Thyroid gland (tissue), 4 donors: Measurements from ENCODE around the gene OBP2B. TPM values are rescaled to one million over a fixed set of nuclear protein-coding genes. Genes with fewer than 3 reads are reported as not detected.
"Not testable (repeated sequence)": the region's sequence is repeated elsewhere in the genome, so short reads cannot be mapped to it uniquely, and the experiment has no call there.

Experiments
- DNase-seq, 2 donors: peaks; one replicate each; pipeline ENCODE4 v3.0.0-alpha.2; 2019
- H3K27ac ChIP-seq, 3 donors: fragments of 200-600 bp; sonication (generic); 1 replicate in 2 of 3; 2 replicates in 1 of 3; pipeline ENCODE4 v1.5.1; 2016 to 2019; ENCODE audit warnings: mild to moderate bottlenecking in 1 of 3, moderate library complexity in 1 of 3
- H3K27me3 ChIP-seq: fragments of 200-600 bp; sonication (generic); one replicate; pipeline ENCODE4 v1.5.1; 2019
- H3K36me3 ChIP-seq, 2 donors: fragments of 200-600 bp; sonication (generic); one replicate each; pipeline ENCODE4 v1.5.1; 2016 to 2019
- H3K4me1 ChIP-seq, 2 donors: fragments of 200-600 bp; sonication (generic); one replicate each; pipeline ENCODE4 v1.5.1; 2017 to 2019
- H3K4me3 ChIP-seq, 3 donors: fragments of 200-600 bp; sonication (generic); replicated peaks in 1 of 3; 1 replicate in 2 of 3; 2 replicates in 1 of 3; pipeline ENCODE4 v1.5.1; 2016; ENCODE audit warnings: mild to moderate bottlenecking in 1 of 3
- H3K9me3 ChIP-seq: fragments of 200-600 bp; sonication (generic); one replicate; pipeline ENCODE4 v1.5.1; 2017
- CTCF ChIP-seq, 6 experiments: fragments of 200-600 bp in 3 of 6; fragments of 450-650 bp in 3 of 6; sonication (generic) in 3 of 6; IDR thresholded peaks; one replicate each; pipeline ENCODE4 v1.5.1; 2016 to 2019; ENCODE audit warnings: antibody characterized with exemption in 6 of 6, mild to moderate bottlenecking in 2 of 6, inconsistent platforms in 1 of 6, moderate library complexity in 1 of 6
- POLR2A ChIP-seq, 2 donors: fragments of 450-650 bp; IDR thresholded peaks; one replicate each; pipeline ENCODE4 v1.6.1; 2017; ENCODE audit warnings: antibody characterized with exemption in 2 of 2, mild to moderate bottlenecking in 2 of 2, moderate library complexity in 1 of 2
- WGBS, 2 donors: methylation state at CpG; one replicate each; pipeline ENCODE4 v1.1.5; 2017; 5-methylcytosine and 5-hydroxymethylcytosine counted together
- intact Hi-C: fragments of 100-400 bp; cut with DNase I; formaldehyde crosslinking; loops from one replicate; pipeline ENCODE4 v1.15.1; 2023
- total RNA-seq, 4 donors: library from RNA; depleted of rRNA; stranded (reverse); fragments of >200 nt; gene quantifications; one replicate each; pipeline ENCODE4 v1.2.3, GENCODE V29; 2016

Gene OBP2B
- total RNA-seq, 4 donors from 2014 or later: not detected

DNA sequence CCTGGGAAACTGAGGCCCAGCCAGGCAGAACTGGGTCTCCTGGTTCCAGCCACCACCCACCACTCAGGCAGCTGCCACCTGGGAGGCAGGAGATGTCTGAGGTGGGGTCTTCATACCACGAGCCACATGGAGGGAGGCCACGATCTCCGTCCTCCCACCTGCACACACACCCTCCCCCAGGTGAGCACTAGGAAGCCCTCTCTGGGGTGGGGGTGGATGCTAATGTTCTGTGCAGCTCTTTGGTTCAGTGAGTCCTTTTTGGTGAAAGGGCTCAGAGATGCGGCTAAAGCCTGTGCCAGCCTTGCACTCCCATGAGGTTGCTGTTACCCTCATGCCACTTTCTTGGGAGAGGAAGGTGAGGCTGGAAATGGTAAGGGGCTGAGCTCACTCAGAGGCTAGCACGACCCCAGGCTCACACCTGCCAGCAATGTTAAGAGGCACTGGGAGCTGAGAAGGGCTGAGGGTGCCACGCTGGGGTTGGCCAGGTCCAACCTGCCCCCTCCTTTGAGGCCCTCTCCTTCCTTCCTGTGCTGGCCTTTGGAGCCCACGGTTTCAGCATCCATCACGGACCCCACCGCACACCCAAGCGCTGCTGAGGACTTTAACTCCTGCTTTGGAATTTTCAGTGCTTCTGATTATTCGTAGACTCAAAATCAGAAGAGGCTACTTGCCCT, 26.6 kb upstream of the OBP2B start:
- intact Hi-C loops: loop anchor here (5.0 kb wide), 1 partner anchor 42 kb away; the partner anchor contains the start of gene ABO
- TF ChIP-seq POLR2A (IDR thresholded peaks at IDR 0.05) (no peak), CTCF (IDR thresholded peaks at IDR 0.05) (no peak)
- no peak for DNase-seq
- 89 to 93% methylated on average over 8 to 11 of the region's 11 CpGs for WGBS, 2 donors
- H3K4me1 ChIP-seq: peaks cover 19 to 32% of the 10 kb centered on the region in 2 donors
- H3K36me3 ChIP-seq: no peaks in the 10 kb centered on the region
- H3K27me3 ChIP-seq: no peaks in the 10 kb centered on the region
- H3K27ac ChIP-seq: no peak overlapping the region
- H3K9me3 ChIP-seq: no peaks in the 10 kb centered on the region
- H3K4me3 ChIP-seq: no peak overlapping the region

DNA sequence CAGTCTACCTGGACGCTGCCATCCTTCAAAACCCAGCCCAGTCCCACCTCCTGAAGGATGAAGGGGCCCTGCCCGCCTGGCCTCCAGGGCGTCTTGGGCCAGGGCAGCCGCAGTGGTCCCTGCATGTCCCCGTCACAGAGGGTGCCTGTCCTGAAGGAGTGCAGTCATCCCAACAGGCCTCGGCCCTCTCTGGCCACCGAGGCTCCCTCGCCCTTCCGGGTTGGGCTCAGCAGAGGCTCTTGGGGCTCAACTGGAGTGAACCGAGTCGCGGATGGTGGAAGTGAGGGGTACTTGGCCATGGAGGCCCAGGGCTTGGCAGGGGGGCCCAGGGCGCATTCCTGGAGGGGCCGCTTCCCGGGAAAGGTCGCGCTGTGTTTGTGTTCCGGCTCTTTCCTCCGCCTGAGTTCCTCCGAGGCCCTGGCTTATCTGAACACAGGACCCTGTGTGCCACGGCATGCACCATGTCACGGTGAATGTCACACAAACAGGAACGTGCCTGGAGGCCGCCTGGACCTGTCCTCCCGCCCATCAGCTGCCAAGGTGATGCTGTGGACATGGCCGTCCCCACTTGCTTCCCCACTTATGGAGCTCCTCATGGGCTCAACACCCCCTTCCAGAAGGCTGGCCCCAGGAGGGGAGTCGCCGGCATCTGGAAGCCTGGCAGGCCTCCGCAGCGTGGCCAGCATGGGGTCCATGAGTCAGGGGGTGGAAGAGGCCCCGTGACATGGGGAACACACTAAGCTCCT, 25.7 kb upstream of the OBP2B start:
- H3K36me3 ChIP-seq: no peaks in the 10 kb centered on the region
- H3K27me3 ChIP-seq: no peaks in the 10 kb centered on the region
- TF ChIP-seq POLR2A (IDR thresholded peaks at IDR 0.05) (no peak), CTCF (IDR thresholded peaks at IDR 0.05) (no peak)
- WGBS, 2 donors: 88 to 91% methylated on average over 23 to 24 of the region's 31 CpGs
- intact Hi-C loops: loop anchor here (5.0 kb wide), 1 partner anchor 43 kb away; the partner anchor contains the start of gene ABO
- no peak for DNase-seq
- H3K9me3 ChIP-seq: no peaks in the 10 kb centered on the region
- H3K4me3 ChIP-seq: no peak overlapping the region
- H3K27ac ChIP-seq: no peak overlapping the region
- H3K4me1 ChIP-seq: peaks cover 19 to 27% of the 10 kb centered on the region in 2 donors

- H3K4me3 ChIP-seq: no peak overlapping the region
- no peaks in the 10 kb centered on the region for H3K36me3 ChIP-seq
- H3K27ac ChIP-seq: peak overlapping the region in 1 of 3 donors; percentile 10
- TF ChIP-seq POLR2A (IDR thresholded peaks at IDR 0.05) (no peak), CTCF (IDR thresholded peaks at IDR 0.05) (no peak)
- H3K9me3 ChIP-seq: no peaks in the 10 kb centered on the region
- intact Hi-C loops: no loop called here
- no peaks in the 10 kb centered on the region for H3K27me3 ChIP-seq
- DNase-seq: no peak
- 77 to 78% methylated on average over 20 to 24 of the region's 32 CpGs for WGBS, 2 donors
- H3K4me1 ChIP-seq: peaks cover 13 to 18% of the 10 kb centered on the region in 2 donors
These were observed 24.8 kb upstream of the OBP2B start for GRCh38 chr9:133233681-133234432.

DNA sequence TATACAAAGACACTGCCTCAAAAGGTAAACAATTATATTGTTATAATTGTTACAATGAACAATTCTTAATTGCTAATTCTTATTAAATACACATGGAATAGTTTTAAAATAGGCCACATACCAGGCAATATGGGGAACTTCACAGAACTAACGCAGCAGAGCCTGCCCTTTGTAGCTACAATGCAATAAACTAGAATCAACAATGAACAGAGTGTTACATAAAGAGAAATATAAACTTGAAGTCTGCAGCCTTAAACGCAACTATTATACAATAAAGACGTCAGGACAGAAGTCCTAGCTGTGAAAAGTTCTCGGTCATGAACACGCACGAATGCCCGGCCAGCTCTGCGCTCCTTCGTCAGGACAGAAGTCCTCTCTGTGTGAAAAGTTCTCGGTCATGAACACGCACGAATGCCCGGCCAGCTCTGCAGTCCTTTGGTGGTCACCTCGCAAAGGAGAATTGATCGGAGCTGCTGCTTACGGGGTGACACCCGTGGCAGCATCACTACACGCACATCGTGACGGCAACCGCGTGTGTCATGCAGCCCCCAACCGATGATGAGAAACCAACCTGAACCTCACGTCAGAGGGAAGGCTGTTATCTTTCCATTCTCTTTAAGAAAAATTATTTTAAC, 23.0 kb upstream of the OBP2B start:
- H3K4me3 ChIP-seq, H3K27me3 ChIP-seq, H3K4me1 ChIP-seq, intact Hi-C loops, DNase-seq, H3K27ac ChIP-seq, H3K36me3 ChIP-seq, H3K9me3 ChIP-seq: not testable (repeated sequence)
- WGBS, 2 donors: 87 to 90% methylated on average over 24 of the region's 24 CpGs

GRCh38 chr9:133230514-133230913, 21.5 kb upstream of the OBP2B start:
- H3K4me3 ChIP-seq, H3K27ac ChIP-seq, intact Hi-C loops, H3K27me3 ChIP-seq, H3K4me1 ChIP-seq, DNase-seq, H3K9me3 ChIP-seq, H3K36me3 ChIP-seq: not testable (repeated sequence)
- WGBS, 2 donors: 90 to 94% methylated on average over 7 of the region's 7 CpGs
